Dendritic cell treated with granulocyte-macrophage colony-stimulating factor and Interleukin-4, amounts not matched to agents 40 ng/mL and 50 ng/mL, for 4 days (primary cell): ENCODE results near the gene PIMREG.
A peak's percentile ranks its signal among the peaks of the same experiment; 100 is the strongest.

ENCODE experiments used
- H3K27ac Mint-ChIP-seq: one replicate; pipeline ENCODE4 v1.8.0; 2022; ENCODE audit warnings: mild to moderate bottlenecking, mixed read lengths
- H3K27me3 Mint-ChIP-seq: one replicate; pipeline ENCODE4 v1.8.0; 2022; ENCODE audit warnings: mild to moderate bottlenecking, mixed read lengths
- H3K36me3 Mint-ChIP-seq: one replicate; pipeline ENCODE4 v1.8.0; 2022; ENCODE audit warnings: low read depth, mixed read lengths
- H3K4me1 Mint-ChIP-seq: one replicate; pipeline ENCODE4 v1.8.0; 2022; ENCODE audit warnings: low read depth, mixed read lengths
- H3K4me3 Mint-ChIP-seq: one replicate; pipeline ENCODE4 v1.8.0; 2022; ENCODE audit warnings: mild to moderate bottlenecking, moderate library complexity, mixed read lengths
- H3K9me3 Mint-ChIP-seq: one replicate; pipeline ENCODE4 v1.8.0; 2022; ENCODE audit warnings: mixed read lengths
- intact Hi-C: fragments of 100-400 bp; cut with micrococcal nuclease; formaldehyde crosslinking; loops from one replicate; pipeline ENCODE4 v1.15.0; 2022

PIMREG gene, protein sequence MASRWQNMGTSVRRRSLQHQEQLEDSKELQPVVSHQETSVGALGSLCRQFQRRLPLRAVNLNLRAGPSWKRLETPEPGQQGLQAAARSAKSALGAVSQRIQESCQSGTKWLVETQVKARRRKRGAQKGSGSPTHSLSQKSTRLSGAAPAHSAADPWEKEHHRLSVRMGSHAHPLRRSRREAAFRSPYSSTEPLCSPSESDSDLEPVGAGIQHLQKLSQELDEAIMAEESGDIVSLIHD

GRCh38 chr17:6443692-6444570 lies at the start of gene PIMREG:
TSS of gene PIMREG (plus strand) at chr17:6444455. CDS start at chr17:6445111, 656 bp downstream.
- H3K36me3 Mint-ChIP-seq, result peaks cover 6% of the 10 kb centered on the region
- H3K27me3 Mint-ChIP-seq, result peaks cover 24% of the 10 kb centered on the region
- peak within 1 kb of the TSS; percentile 95 for H3K4me3 Mint-ChIP-seq
- intact Hi-C loops, result no loop called here
- no peaks in the 10 kb centered on the region for H3K9me3 Mint-ChIP-seq
- H3K4me1 Mint-ChIP-seq, result peaks cover 16% of the 10 kb centered on the region
- peak within 1 kb of the TSS; percentile 85 for H3K27ac Mint-ChIP-seq

DNA sequence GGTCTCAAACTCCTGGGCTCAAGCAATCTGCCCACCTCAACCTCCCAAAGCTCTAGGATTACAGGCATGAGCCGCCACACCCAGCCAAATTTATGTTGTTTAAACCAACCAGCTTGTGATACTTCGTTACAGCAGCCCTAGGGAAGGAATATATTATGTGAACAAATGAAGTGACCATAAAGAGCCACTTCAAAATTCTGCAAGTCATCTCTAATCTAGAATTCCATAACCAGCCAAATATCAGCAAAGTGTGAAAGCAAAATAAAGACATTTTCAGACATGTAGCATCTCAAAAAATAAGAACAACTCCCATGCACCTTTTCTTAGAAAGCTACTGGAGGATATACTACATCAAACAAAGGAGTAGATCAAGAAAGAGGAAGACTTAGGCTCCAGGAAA lies 45.3 kb upstream of the PIMREG start:
- H3K27me3 Mint-ChIP-seq, result peaks cover 10% of the 10 kb centered on the region
- no peaks in the 10 kb centered on the region for H3K4me1 Mint-ChIP-seq
- intact Hi-C loops, result no loop called here
- no peak overlapping the region for H3K4me3 Mint-ChIP-seq
- peaks cover 7% of the 10 kb centered on the region for H3K9me3 Mint-ChIP-seq
- no peak overlapping the region for H3K27ac Mint-ChIP-seq
- H3K36me3 Mint-ChIP-seq, result no peaks in the 10 kb centered on the region

GRCh38 chr17:6402258-6402657 lies 42.0 kb upstream of the PIMREG start:
- H3K9me3 Mint-ChIP-seq, result peaks cover 7% of the 10 kb centered on the region
- intact Hi-C loops, result no loop called here
- H3K4me1 Mint-ChIP-seq, result no peaks in the 10 kb centered on the region
- H3K36me3 Mint-ChIP-seq, result no peaks in the 10 kb centered on the region
- H3K27me3 Mint-ChIP-seq, result peaks cover 10% of the 10 kb centered on the region
- H3K27ac Mint-ChIP-seq, result no peak overlapping the region
- no peak overlapping the region for H3K4me3 Mint-ChIP-seq

DNA sequence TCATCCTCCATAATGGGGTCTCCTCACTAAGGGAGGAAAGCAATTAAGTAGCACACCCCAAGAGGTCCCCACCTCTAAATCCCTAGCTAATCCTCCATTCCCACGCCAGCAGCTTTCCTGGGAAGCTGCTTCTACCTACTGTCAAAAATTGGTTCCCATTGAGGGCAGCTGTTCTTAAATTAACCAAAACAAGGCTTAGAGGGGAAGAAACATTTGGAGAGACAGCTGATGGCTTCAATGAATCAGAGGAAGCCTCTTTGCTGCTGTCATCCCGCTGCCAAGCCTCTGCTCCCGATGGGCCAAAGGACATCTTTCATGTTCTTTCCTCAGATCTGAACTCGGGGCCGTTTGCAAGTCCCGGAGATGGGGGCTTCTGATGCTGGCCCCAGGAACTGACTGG lies 36.0 kb upstream of the PIMREG start:
- Mint-ChIP-seq H3K27ac (no peak overlapping the region), H3K4me1 (no peaks in the 10 kb centered on the region), H3K9me3 (no peaks in the 10 kb centered on the region), H3K4me3 (no peak overlapping the region), H3K27me3 (peaks cover 13% of the 10 kb centered on the region), H3K36me3 (no peaks in the 10 kb centered on the region)
- intact Hi-C loops, result no loop called here

GRCh38 chr17:6408735-6409134 lies 35.5 kb upstream of the PIMREG start:
- intact Hi-C loops, result no loop called here
- no peak overlapping the region for H3K27ac Mint-ChIP-seq

DNA sequence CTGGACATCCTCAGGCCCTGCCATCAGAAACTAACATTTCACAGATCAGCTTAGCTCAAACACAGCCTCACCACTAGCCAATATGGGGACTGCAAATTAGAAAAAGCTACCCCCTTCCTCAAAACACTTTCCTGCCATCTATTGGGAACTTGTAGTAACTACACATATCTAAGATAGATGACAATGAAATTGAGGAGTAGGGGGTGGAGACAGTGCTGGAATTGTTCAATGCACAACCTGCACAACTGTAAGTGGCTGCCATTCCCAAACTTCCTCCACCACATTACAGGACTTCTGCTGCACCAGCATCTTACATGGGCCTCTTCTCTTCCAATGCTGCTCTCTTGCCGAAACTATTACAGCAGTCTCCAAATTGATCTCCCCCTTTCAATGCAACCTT lies 31.2 kb upstream of the PIMREG start:
- H3K27me3 Mint-ChIP-seq, result peaks cover 10% of the 10 kb centered on the region

More at GRCh38 chr17:6408735-6409134, 35.5 kb upstream of the PIMREG start:
- peaks cover 13% of the 10 kb centered on the region for H3K27me3 Mint-ChIP-seq
- no peaks in the 10 kb centered on the region for H3K36me3 Mint-ChIP-seq
- no peaks in the 10 kb centered on the region for H3K9me3 Mint-ChIP-seq
- H3K4me3 Mint-ChIP-seq, result no peak overlapping the region
- H3K4me1 Mint-ChIP-seq, result no peaks in the 10 kb centered on the region

DNA sequence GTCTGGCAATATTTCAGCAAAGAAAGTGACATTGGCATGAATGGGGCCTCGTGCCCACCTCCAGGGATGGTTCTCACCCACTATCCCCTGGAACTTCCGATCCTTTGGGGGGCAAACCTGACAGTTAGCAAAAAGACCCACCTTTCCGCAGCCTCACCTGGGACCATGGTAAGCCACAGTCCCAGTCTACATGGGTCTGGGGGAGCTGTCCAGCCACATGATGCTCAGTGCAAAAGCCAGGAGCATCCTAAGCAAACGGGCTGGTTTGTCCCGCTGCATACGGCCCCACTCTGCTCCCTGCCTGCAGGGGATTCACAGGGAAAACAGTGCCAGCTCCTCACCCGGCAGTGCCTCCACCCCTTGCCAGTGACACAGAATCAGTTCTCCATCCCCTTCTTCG lies 28.6 kb upstream of the PIMREG start:
- Mint-ChIP-seq H3K4me3 (no peak overlapping the region), H3K4me1 (no peaks in the 10 kb centered on the region), H3K9me3 (no peaks in the 10 kb centered on the region), H3K27ac (no peak overlapping the region), H3K27me3 (peaks cover 13% of the 10 kb centered on the region), H3K36me3 (no peaks in the 10 kb centered on the region)
- intact Hi-C loops, result no loop called here

More for the DNA sequence above, 31.2 kb upstream of the PIMREG start:
- no peaks in the 10 kb centered on the region for H3K36me3 Mint-ChIP-seq
- H3K4me3 Mint-ChIP-seq, result no peak overlapping the region
- H3K27ac Mint-ChIP-seq, result no peak overlapping the region
- H3K4me1 Mint-ChIP-seq, result no peaks in the 10 kb centered on the region
- no peaks in the 10 kb centered on the region for H3K9me3 Mint-ChIP-seq
- intact Hi-C loops, result no loop called here

DNA sequence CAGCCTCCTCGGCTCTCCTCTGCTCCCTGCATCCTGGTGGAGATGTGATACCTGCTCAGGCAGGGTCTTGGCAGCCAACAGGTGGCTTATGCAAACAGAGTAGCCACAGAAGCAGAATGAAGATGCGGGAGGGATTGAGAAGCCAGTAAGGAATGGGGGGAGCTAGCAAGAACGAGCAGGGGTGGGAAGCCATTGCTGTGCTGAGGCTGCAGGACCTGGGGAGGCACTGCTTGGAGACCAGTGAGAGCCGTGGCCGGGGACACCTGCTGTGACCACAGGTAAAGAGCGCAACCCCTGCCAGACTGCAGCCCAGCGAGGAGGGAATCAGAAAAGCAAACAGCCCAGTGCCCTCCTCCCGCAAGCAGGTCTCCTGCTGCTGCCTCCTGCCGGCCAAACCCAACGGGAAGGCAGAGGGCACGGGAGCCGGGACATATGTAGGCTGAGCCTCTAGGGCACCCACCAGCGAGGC lies 24.0 kb upstream of the PIMREG start:
- no peak overlapping the region for H3K27ac Mint-ChIP-seq
- H3K27me3 Mint-ChIP-seq, result peaks cover 54% of the 10 kb centered on the region
- H3K36me3 Mint-ChIP-seq, result no peaks in the 10 kb centered on the region
- H3K4me1 Mint-ChIP-seq, result peaks cover 6% of the 10 kb centered on the region
- intact Hi-C loops, result loop anchor here (5.0 kb wide), 1 partner anchor 713 kb away; no protein-coding TSS in a partner anchor
- no peak overlapping the region for H3K4me3 Mint-ChIP-seq
- no peaks in the 10 kb centered on the region for H3K9me3 Mint-ChIP-seq

GRCh38 chr17:6421700-6422604 lies 22.3 kb upstream of the PIMREG start:
- Mint-ChIP-seq H3K4me3 (no peak overlapping the region), H3K36me3 (no peaks in the 10 kb centered on the region), H3K27me3 (peaks cover 68% of the 10 kb centered on the region), H3K4me1 (peaks cover 11% of the 10 kb centered on the region), H3K27ac (no peak overlapping the region), H3K9me3 (no peaks in the 10 kb centered on the region)
- intact Hi-C loops, result loop anchor here (1.0 to 5.0 kb wide), 2 partner anchors 715 to 835 kb away; no protein-coding TSS in a partner anchor

GRCh38 chr17:6422654-6423241 lies 21.5 kb upstream of the PIMREG start:
- intact Hi-C loops, result loop anchor here (1.0 to 5.0 kb wide), 2 partner anchors 715 to 835 kb away; no protein-coding TSS in a partner anchor
- no peaks in the 10 kb centered on the region for H3K36me3 Mint-ChIP-seq
- H3K4me3 Mint-ChIP-seq, result no peak overlapping the region
- H3K4me1 Mint-ChIP-seq, result peaks cover 19% of the 10 kb centered on the region
- H3K27ac Mint-ChIP-seq, result no peak overlapping the region
- H3K27me3 Mint-ChIP-seq, result peaks cover 71% of the 10 kb centered on the region
- H3K9me3 Mint-ChIP-seq, result no peaks in the 10 kb centered on the region

DNA sequence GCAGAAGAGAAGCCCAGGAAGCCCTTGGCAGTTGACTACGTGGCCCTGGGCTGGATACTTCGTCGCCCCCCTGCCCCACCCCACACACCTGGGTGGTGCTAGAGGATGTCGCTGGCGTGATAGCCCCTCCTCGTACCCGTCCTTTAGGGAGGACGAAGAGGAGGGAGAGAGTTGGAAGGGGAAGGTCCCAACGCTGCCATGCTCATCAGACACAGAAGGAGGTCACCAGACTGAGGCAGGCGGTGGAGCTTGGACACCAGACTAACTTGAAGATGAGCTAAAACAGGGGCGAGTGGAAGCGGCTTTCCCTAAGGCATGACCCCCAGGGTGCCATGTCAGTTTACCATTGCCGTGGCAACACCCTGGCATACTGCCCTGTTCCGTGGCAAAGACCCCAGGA lies 20.3 kb upstream of the PIMREG start:
- H3K27me3 Mint-ChIP-seq, result peaks cover 78% of the 10 kb centered on the region
- no peaks in the 10 kb centered on the region for H3K9me3 Mint-ChIP-seq
- peaks cover 26% of the 10 kb centered on the region for H3K4me1 Mint-ChIP-seq
- intact Hi-C loops, result loop anchor here (5.0 kb wide), 1 partner anchor 717 kb away; no protein-coding TSS in a partner anchor
- H3K4me3 Mint-ChIP-seq, result no peak overlapping the region
- H3K36me3 Mint-ChIP-seq, result no peaks in the 10 kb centered on the region
- H3K27ac Mint-ChIP-seq, result no peak overlapping the region

GRCh38 chr17:6425407-6425806 lies 18.8 kb upstream of the PIMREG start:
- H3K4me1 Mint-ChIP-seq, result peaks cover 26% of the 10 kb centered on the region
- intact Hi-C loops, result no loop called here
- peaks cover 84% of the 10 kb centered on the region for H3K27me3 Mint-ChIP-seq
- no peak overlapping the region for H3K27ac Mint-ChIP-seq
- H3K9me3 Mint-ChIP-seq, result no peaks in the 10 kb centered on the region
- H3K4me3 Mint-ChIP-seq, result no peak overlapping the region
- no peaks in the 10 kb centered on the region for H3K36me3 Mint-ChIP-seq
